Keratinocyte (primary cell): ENCODE results near the gene BNC2. TPM values are rescaled to one million over a fixed set of nuclear protein-coding genes. Genes with fewer than 3 reads are reported as not detected.

Experiments used
- DNase-seq: peaks from one replicate; pipeline ENCODE4 v3.0.0-alpha.2; 2011; ENCODE audit warnings: low read depth, missing footprints, low spot score
- FAIRE-seq: peaks from 2 replicates; lab custom pipeline; 2011; peaks lifted over from hg19 to GRCh38; lab: Jason Lieb, UNC
- H2AFZ ChIP-seq: 2 replicates; pipeline ENCODE4 v1.6.0; 2012; ENCODE audit warnings: low read length, control low read depth, inconsistent platforms; ENCODE audit not compliant: control insufficient read depth
- H3K27ac ChIP-seq: 2 replicates; pipeline ENCODE4 v1.5.1; 2011; ENCODE audit warnings: low read length; ENCODE audit not compliant: control insufficient read depth, insufficient read depth
- H3K27me3 ChIP-seq: 3 replicates; pipeline ENCODE4 v1.6.0; 2011; ENCODE audit warnings: low read length; ENCODE audit not compliant: control insufficient read depth, insufficient read depth; ENCODE audit errors: extremely low read depth
- H3K36me3 ChIP-seq, 2 experiments: 2 replicates in 1 of 2; 3 replicates in 1 of 2; pipeline ENCODE4 v1.5.1; 2011; ENCODE audit warnings: low read length in 2 of 2, mild to moderate bottlenecking in 1 of 2; ENCODE audit not compliant: control insufficient read depth in 2 of 2, insufficient read depth in 2 of 2; ENCODE audit errors: extremely low read depth in 1 of 2
- H3K4me1 ChIP-seq: 3 replicates; pipeline ENCODE4 v1.5.1; 2011; ENCODE audit warnings: low read length; ENCODE audit not compliant: control insufficient read depth, insufficient read depth; ENCODE audit errors: extremely low read depth
- H3K4me2 ChIP-seq: 3 replicates; pipeline ENCODE4 v1.6.0; 2011; ENCODE audit warnings: low read depth, low read length; ENCODE audit not compliant: control insufficient read depth, insufficient read depth; ENCODE audit errors: extremely low read depth
- H3K4me3 ChIP-seq, 3 experiments: fragments of 200-600 bp in 1 of 3; sonication (generic) in 1 of 3; 2 replicates in 2 of 3; 3 replicates in 1 of 3; pipeline ENCODE4 v1.5.1; 2011 to 2016; ENCODE audit warnings: low read length in 3 of 3, mild to moderate bottlenecking in 3 of 3, control low read depth in 2 of 3, inconsistent platforms in 1 of 3, low read depth in 1 of 3, mixed read lengths in 1 of 3, mixed run types in 1 of 3, moderate library complexity in 1 of 3; ENCODE audit not compliant: control insufficient read depth in 2 of 3, insufficient read depth in 2 of 3; ENCODE audit errors: extremely low read depth in 1 of 3
- H3K79me2 ChIP-seq: 2 replicates; pipeline ENCODE4 v1.6.0; 2012; ENCODE audit warnings: low read length; ENCODE audit not compliant: control insufficient read depth, insufficient read depth
- H3K9ac ChIP-seq: 3 replicates; pipeline ENCODE4 v1.6.0; 2011; ENCODE audit warnings: low read length; ENCODE audit not compliant: control insufficient read depth, insufficient read depth; ENCODE audit errors: extremely low read depth
- H3K9me1 ChIP-seq: 3 replicates; pipeline ENCODE4 v1.6.0; 2011; ENCODE audit warnings: low read length; ENCODE audit not compliant: control insufficient read depth, insufficient read depth; ENCODE audit errors: extremely low read depth
- H3K9me3 ChIP-seq: 2 replicates; pipeline ENCODE4 v1.5.1; 2012; ENCODE audit warnings: low read depth, low read length; ENCODE audit not compliant: control insufficient read depth
- H4K20me1 ChIP-seq: 3 replicates; pipeline ENCODE4 v1.6.0; 2011; ENCODE audit warnings: low read length; ENCODE audit not compliant: control insufficient read depth, insufficient read depth; ENCODE audit errors: extremely low read depth
- CTCF ChIP-seq, 3 experiments: IDR thresholded peaks in 1 of 3; conservative IDR thresholded peaks in 1 of 3; optimal IDR thresholded peaks in 1 of 3; 2 replicates in 2 of 3; 3 replicates in 1 of 3; pipeline versions ENCODE3 to v1.5.1; 2011; ENCODE audit warnings: low read length in 3 of 3, mild to moderate bottlenecking in 3 of 3, moderate library complexity in 2 of 3, control low read depth in 1 of 3, inconsistent platforms in 1 of 3; ENCODE audit not compliant: insufficient read depth in 2 of 3; ENCODE audit errors: extremely low read depth in 1 of 3
- EZH2 ChIP-seq: IDR thresholded peaks from one replicate; pipeline ENCODE4 v1.6.1; 2012; ENCODE audit warnings: inconsistent platforms, mild to moderate bottlenecking, low read length, moderate library complexity
- dilution Hi-C: fragments of 300-500 bp; cut with MboI; formaldehyde crosslinking; loops from one replicate; pipeline ENCODE4 v1.7.0; 2020; ENCODE audit warnings: low sequenced_read_pairs; ENCODE audit not compliant: extremely low pct_ligation_motif_present
- polyA plus RNA-seq, 5 experiments: library from polyadenylated mRNA; depleted of rRNA in 3 of 5; stranded (reverse) in 3 of 5; stranded (forward) in 1 of 5; unstranded in 1 of 5; fragments of >200 nt; gene quantifications; 1 replicate in 1 of 5; 2 replicates in 3 of 5; 3 replicates in 1 of 5; pipeline versions ENCODE4 v1.2.1 to v1.2.3, GENCODE V29; 2011 to 2012; ENCODE audit warnings: missing spikeins in 2 of 5, low read depth in 1 of 5, low replicate concordance in 1 of 5

Gene BNC2
- polyA plus RNA-seq, 1 donor (not counting 4 experiments of a cell fraction or from before 2014, with no cell fraction given), result 1.1 TPM

GRCh38 chr9:16461851-16462250 lies 408.6 kb downstream of the BNC2 start:
- H3K79me2 ChIP-seq, result no peaks in the 10 kb centered on the region

DNA sequence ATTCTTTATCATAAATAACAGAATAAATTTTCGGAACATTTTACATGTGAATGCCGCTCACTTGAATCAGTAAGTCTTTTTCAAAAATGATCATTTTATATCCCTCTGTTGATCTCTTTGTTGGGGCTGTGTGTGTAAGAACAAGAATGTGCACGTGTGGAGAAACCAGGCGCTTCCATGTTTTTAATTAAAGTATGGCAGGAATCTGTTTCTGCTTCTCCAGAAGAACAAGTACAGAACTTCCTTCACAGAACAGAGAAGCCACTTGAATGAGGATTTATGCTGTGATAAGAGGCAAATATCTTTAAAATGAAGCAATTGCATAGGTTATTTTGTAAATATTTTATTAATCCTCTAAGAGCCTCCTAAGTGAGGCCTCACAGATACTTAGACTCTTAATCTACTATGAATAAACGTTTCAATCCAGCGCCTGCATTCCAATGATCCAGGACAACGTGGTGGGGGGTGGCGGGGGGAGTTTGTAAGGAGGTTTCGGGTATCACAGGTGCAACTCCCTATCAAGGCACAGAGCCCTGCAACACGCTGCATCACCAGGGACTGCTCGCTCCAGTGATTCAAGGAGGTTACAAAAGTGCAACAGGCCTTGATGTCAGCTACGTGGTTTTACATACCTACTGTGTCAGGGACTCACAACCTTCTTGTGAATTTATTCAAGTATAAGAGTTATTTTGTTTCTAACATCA lies 409.2 kb downstream of the BNC2 start:
- H4K20me1 ChIP-seq, result no peaks in the 10 kb centered on the region
- H3K27me3 ChIP-seq, result no peaks in the 10 kb centered on the region
- H3K36me3 ChIP-seq, result no peaks in the 10 kb centered on the region
- FAIRE-seq, result no peak
- H3K79me2 ChIP-seq, result no peaks in the 10 kb centered on the region
- no peak overlapping the region for H3K9ac ChIP-seq
- H3K27ac ChIP-seq, result no peak overlapping the region
- no peak overlapping the region for H2AFZ ChIP-seq
- dilution Hi-C loops, result no loop called here
- no peak for DNase-seq
- H3K4me1 ChIP-seq, result peaks cover 12% of the 10 kb centered on the region
- no peak overlapping the region for H3K4me2 ChIP-seq
- no peak for TF ChIP-seq EZH2
- H3K4me3 ChIP-seq, result no peak overlapping the region
- no peaks in the 10 kb centered on the region for H3K9me3 ChIP-seq
- no peaks in the 10 kb centered on the region for H3K9me1 ChIP-seq

More at GRCh38 chr9:16461851-16462250, 408.6 kb downstream of the BNC2 start:
- DNase-seq (no peak), FAIRE-seq (no peak)
- Histone ChIP-seq H3K9me3 (no peaks in the 10 kb centered on the region), H2AFZ (no peak overlapping the region), H3K27ac (no peak overlapping the region), H3K27me3 (no peaks in the 10 kb centered on the region), H3K4me1 (peaks cover 12% of the 10 kb centered on the region), H3K36me3 (no peaks in the 10 kb centered on the region), H3K9me1 (no peaks in the 10 kb centered on the region), H3K4me3 (no peak overlapping the region), H4K20me1 (no peaks in the 10 kb centered on the region), H3K4me2 (no peak overlapping the region), H3K9ac (no peak overlapping the region)
- dilution Hi-C loops, result no loop called here
- TF ChIP-seq EZH2, result no peak
- TF ChIP-seq CTCF (optimal IDR thresholded peaks at IDR 0.05 in 1 of 3, IDR thresholded peaks at IDR 0.05 in 1 of 3, conservative IDR thresholded peaks at IDR 0.05 in 1 of 3; ENCODE audit: extremely low read depth in 1 of 3, insufficient read depth in 2 of 3, low read length in 3 of 3), result no peak

DNA sequence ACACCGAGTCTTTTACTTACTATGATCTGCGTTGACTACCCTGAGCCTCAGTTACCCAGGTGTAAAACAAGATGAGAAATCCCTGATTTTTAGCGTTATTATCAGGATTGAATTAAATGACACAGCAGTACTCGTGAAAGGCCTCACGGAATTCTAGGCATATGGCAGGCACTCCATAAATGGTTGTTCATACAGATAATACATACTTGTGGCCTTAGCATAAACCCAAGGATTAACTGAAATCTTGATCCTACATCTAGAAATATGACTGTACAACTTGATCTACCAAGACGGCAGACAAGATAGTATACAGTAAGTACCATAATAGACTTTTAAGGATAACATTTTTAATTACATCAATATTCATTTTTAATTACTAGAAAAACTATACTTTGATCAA lies 409.8 kb downstream of the BNC2 start:
- H3K4me3 ChIP-seq, result no peak overlapping the region
- TF ChIP-seq EZH2, result no peak
- no peak for TF ChIP-seq CTCF (optimal IDR thresholded peaks at IDR 0.05 in 1 of 3, IDR thresholded peaks at IDR 0.05 in 1 of 3, conservative IDR thresholded peaks at IDR 0.05 in 1 of 3; ENCODE audit: extremely low read depth in 1 of 3, insufficient read depth in 2 of 3, low read length in 3 of 3)
- dilution Hi-C loops, result no loop called here
- H4K20me1 ChIP-seq, result no peaks in the 10 kb centered on the region
- no peak for FAIRE-seq
- no peaks in the 10 kb centered on the region for H3K79me2 ChIP-seq
- no peak for DNase-seq
- H2AFZ ChIP-seq, result no peak overlapping the region
- no peaks in the 10 kb centered on the region for H3K36me3 ChIP-seq
- no peak overlapping the region for H3K4me2 ChIP-seq
- no peaks in the 10 kb centered on the region for H3K9me3 ChIP-seq
- no peaks in the 10 kb centered on the region for H3K9me1 ChIP-seq
- no peaks in the 10 kb centered on the region for H3K27me3 ChIP-seq
- peaks cover 12% of the 10 kb centered on the region for H3K4me1 ChIP-seq
- no peak overlapping the region for H3K9ac ChIP-seq
- no peak overlapping the region for H3K27ac ChIP-seq
